Esophagus muscularis mucosa (tissue), 4 donors: ENCODE measurements around the gene SOCS3.

Experiments
- EP300 ChIP-seq: sonication (generic); formaldehyde crosslinking; IDR thresholded peaks from one replicate; pipeline ENCODE4 v1.6.1; 2017; ENCODE audit warnings: antibody characterized with exemption
- POLR2A ChIP-seq: fragments of 450-650 bp; IDR thresholded peaks from one replicate; pipeline ENCODE4 v1.6.1; 2017; ENCODE audit warnings: antibody characterized with exemption, moderate library complexity, mild to moderate bottlenecking, low read depth
- POLR2AphosphoS5 ChIP-seq, 2 donors: sonication (generic); formaldehyde crosslinking; IDR thresholded peaks; one replicate each; pipeline ENCODE4 v1.6.1; 2017; ENCODE audit warnings: antibody characterized with exemption in 2 of 2
- TF ChIP-seq, protein P1 (sequence below), 3 experiments: fragments of 200-600 bp in 2 of 3; fragments of 450-650 bp in 1 of 3; sonication (generic) in 2 of 3; IDR thresholded peaks; one replicate each; pipeline ENCODE4 v1.5.1; 2017 to 2019; ENCODE audit warnings: antibody characterized with exemption in 3 of 3, mild to moderate bottlenecking in 2 of 3, moderate library complexity in 1 of 3

DNA sequence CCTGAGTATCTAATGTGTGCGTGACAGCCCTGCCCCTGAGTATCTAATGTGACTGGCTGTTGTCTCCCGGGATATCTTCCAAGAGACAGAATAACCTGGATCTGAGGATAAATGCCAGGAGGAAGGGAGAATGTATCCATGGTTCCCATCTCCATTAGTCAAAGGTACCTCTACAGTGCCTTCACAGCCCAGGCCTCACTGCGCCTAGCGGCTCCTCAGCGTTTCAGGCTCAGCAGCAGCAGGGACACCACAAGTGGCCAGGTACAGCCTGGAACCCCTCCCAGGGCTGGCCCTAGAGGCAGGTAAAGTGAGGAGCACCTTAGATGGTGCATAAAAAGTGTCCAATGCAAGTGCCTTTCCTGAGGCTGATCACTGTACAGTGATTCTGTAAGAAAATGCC, 32.0 kb downstream of the SOCS3 start:
- TF ChIP-seq, protein P1, sequence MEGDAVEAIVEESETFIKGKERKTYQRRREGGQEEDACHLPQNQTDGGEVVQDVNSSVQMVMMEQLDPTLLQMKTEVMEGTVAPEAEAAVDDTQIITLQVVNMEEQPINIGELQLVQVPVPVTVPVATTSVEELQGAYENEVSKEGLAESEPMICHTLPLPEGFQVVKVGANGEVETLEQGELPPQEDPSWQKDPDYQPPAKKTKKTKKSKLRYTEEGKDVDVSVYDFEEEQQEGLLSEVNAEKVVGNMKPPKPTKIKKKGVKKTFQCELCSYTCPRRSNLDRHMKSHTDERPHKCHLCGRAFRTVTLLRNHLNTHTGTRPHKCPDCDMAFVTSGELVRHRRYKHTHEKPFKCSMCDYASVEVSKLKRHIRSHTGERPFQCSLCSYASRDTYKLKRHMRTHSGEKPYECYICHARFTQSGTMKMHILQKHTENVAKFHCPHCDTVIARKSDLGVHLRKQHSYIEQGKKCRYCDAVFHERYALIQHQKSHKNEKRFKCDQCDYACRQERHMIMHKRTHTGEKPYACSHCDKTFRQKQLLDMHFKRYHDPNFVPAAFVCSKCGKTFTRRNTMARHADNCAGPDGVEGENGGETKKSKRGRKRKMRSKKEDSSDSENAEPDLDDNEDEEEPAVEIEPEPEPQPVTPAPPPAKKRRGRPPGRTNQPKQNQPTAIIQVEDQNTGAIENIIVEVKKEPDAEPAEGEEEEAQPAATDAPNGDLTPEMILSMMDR (IDR thresholded peaks at IDR 0.05) = no peak
- no peak for TF ChIP-seq POLR2AphosphoS5 (IDR thresholded peaks at IDR 0.05)
- no peak for TF ChIP-seq POLR2A
- no peak for TF ChIP-seq EP300
